HCT116 (cell line): ENCODE measurements around the gene MRPS33.

ENCODE experiments used
- CBX3 ChIP-seq: IDR thresholded peaks from 2 replicates; pipeline ENCODE4 v1.6.1; 2012; ENCODE audit warnings: low read depth
- REST ChIP-seq: IDR thresholded peaks from 2 replicates; pipeline ENCODE4 v1.6.1; 2012; ENCODE audit warnings: low read depth
- SIN3A ChIP-seq: IDR thresholded peaks from 2 replicates; pipeline ENCODE4 v1.6.1; 2012; ENCODE audit warnings: low read depth
- YY1 ChIP-seq: IDR thresholded peaks from 2 replicates; pipeline ENCODE4 v1.6.1; 2011; ENCODE audit warnings: low read length, low read depth, moderate library complexity, mild to moderate bottlenecking; ENCODE audit not compliant: insufficient replicate concordance; ENCODE audit errors: extremely low read depth
- TF ChIP-seq, protein P1 (sequence below), 3 experiments: fragments of 200-600 bp in 1 of 3; sonication (generic) in 1 of 3; IDR thresholded peaks in 2 of 3; conservative IDR thresholded peaks in 1 of 3; 2 replicates each; pipeline ENCODE4 v1.5.1; 2012 to 2017; ENCODE audit warnings: low read depth in 2 of 3, low read length in 2 of 3, antibody characterized with exemption in 1 of 3, borderline replicate concordance in 1 of 3, control low read depth in 1 of 3, mild to moderate bottlenecking in 1 of 3, mixed read lengths in 1 of 3, mixed run types in 1 of 3, moderate library complexity in 1 of 3; ENCODE audit not compliant: insufficient read depth in 1 of 3

DNA sequence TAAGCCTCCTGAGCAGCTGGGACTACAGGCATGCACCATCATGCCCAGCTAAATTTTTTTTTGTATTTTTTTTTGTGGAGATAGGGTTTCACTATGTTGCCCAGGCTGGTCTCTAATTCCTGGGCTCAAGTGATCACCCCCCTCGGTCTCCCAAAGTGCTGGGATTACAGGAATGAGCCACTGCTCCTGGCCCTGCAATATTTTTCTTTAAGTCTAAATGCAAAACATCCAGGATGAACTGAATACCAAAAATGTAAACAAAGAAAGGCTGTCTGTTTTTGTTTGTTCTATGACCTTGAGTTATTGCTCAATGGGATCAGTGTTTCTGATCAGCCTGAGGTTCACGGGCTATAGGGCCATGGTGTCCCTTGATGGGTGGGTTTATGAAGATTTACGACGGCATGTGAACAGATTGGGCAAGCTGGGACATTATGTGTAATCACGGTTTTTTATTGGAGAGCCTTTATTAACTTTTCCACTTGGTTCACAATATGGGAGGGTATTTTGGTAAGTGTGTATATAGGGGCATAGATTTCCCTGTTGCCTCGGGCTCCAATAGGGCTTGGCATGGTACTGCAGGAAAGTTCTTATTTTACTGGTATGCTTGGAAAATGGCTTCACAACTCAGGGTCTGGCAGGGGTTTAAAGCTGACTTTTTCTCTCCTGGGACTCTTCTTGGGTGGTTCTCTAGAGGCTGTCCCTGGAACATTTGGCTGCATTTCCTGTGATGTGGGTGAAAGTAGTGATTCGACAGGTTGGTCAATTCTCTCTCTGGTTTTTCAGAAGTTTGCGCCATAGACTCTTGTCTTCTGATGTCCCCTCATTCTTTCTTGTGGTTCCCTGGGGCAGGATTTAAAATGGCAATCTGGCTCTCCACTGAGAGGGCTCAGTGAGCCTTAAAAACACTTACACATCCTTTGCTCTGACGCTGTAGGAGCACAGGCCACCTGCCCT is 41.6 kb downstream of the MRPS33 start:
- TF ChIP-seq, protein P1, sequence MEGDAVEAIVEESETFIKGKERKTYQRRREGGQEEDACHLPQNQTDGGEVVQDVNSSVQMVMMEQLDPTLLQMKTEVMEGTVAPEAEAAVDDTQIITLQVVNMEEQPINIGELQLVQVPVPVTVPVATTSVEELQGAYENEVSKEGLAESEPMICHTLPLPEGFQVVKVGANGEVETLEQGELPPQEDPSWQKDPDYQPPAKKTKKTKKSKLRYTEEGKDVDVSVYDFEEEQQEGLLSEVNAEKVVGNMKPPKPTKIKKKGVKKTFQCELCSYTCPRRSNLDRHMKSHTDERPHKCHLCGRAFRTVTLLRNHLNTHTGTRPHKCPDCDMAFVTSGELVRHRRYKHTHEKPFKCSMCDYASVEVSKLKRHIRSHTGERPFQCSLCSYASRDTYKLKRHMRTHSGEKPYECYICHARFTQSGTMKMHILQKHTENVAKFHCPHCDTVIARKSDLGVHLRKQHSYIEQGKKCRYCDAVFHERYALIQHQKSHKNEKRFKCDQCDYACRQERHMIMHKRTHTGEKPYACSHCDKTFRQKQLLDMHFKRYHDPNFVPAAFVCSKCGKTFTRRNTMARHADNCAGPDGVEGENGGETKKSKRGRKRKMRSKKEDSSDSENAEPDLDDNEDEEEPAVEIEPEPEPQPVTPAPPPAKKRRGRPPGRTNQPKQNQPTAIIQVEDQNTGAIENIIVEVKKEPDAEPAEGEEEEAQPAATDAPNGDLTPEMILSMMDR (IDR thresholded peaks at IDR 0.05 in 2 of 3, conservative IDR thresholded peaks at IDR 0.05 in 1 of 3; ENCODE audit: borderline replicate concordance in 1 of 3, insufficient read depth in 1 of 3, low read depth in 2 of 3, low read length in 2 of 3) = no peak
- TF ChIP-seq CBX3 (no peak), YY1 (no peak), REST (no peak), SIN3A (no peak)
